Coronary artery (tissue), 2 donors: ENCODE measurements around the gene SLC5A4.

Experiments
- DNase-seq: peaks from one replicate; pipeline ENCODE4 v3.0.0-alpha.2; 2017; ENCODE audit warnings: low spot score
- H3K27ac ChIP-seq, 2 donors: fragments of 200-600 bp; sonication (generic); one replicate each; pipeline ENCODE4 v1.5.1; 2016 to 2019
- H3K4me3 ChIP-seq: fragments of 200-600 bp; sonication (generic); 2 replicates; pipeline ENCODE4 v1.5.1; 2016; ENCODE audit warnings: mild to moderate bottlenecking, moderate library complexity
- TF ChIP-seq, protein P1 (sequence below): fragments of 200-600 bp; sonication (generic); IDR thresholded peaks from one replicate; pipeline ENCODE4 v1.5.1; 2019; ENCODE audit warnings: antibody characterized with exemption

The SLC5A4 gene

DNA sequence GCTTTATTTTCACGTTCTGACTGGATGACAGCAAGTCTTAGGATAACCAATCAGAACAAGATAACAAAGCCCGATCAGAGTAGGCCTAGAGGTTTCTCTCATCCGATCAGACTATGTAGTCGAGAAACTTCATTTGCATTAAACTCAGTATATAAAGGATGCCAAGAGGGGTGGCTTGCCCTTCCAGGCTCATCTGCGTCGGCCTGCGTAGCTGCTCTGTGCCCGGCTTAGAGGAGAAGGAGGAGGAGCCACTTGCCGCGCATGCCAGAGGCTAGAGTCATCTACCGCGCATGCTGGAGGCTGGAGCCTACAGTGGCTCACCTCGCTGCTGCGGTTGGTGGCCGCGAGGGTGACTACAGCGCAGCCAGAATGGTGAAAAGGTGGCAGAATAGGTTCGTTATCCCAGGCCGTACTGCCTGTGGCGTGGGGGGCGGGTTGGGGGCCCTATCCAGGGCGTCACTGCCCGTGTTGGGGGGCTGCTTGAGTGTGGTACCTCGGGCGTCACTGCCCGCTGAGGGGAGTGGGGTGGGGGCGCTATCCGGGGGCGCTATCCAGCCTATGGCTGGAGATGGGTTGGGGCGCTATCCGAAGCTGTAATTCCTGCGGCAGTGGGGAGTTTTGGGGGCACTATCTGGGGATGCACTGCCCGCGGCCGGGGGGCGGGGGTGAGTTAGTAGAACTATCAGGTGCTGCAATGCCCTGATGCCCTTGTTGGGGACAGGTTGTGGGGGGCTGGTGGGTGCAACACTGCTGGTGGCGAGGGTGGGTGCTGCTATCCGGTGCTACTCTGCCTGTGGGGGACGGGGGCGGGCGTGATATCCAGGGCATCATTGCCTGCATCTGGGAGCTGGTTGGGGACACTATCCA, 50.1 kb downstream of the SLC5A4 start, which contains the start of gene RFPL2:
RFPL2 (minus strand) TSS at position 218 of the 867 bp plus-strand sequence. CDS start 2,622 bp downstream, outside the sequence.
- Histone ChIP-seq H3K27ac (no peak within 1 kb of the TSS), H3K4me3 (peak within 1 kb of the TSS; percentile 28)
- TF ChIP-seq, protein P1, sequence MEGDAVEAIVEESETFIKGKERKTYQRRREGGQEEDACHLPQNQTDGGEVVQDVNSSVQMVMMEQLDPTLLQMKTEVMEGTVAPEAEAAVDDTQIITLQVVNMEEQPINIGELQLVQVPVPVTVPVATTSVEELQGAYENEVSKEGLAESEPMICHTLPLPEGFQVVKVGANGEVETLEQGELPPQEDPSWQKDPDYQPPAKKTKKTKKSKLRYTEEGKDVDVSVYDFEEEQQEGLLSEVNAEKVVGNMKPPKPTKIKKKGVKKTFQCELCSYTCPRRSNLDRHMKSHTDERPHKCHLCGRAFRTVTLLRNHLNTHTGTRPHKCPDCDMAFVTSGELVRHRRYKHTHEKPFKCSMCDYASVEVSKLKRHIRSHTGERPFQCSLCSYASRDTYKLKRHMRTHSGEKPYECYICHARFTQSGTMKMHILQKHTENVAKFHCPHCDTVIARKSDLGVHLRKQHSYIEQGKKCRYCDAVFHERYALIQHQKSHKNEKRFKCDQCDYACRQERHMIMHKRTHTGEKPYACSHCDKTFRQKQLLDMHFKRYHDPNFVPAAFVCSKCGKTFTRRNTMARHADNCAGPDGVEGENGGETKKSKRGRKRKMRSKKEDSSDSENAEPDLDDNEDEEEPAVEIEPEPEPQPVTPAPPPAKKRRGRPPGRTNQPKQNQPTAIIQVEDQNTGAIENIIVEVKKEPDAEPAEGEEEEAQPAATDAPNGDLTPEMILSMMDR, result no peak
- no peak for DNase-seq

DNA sequence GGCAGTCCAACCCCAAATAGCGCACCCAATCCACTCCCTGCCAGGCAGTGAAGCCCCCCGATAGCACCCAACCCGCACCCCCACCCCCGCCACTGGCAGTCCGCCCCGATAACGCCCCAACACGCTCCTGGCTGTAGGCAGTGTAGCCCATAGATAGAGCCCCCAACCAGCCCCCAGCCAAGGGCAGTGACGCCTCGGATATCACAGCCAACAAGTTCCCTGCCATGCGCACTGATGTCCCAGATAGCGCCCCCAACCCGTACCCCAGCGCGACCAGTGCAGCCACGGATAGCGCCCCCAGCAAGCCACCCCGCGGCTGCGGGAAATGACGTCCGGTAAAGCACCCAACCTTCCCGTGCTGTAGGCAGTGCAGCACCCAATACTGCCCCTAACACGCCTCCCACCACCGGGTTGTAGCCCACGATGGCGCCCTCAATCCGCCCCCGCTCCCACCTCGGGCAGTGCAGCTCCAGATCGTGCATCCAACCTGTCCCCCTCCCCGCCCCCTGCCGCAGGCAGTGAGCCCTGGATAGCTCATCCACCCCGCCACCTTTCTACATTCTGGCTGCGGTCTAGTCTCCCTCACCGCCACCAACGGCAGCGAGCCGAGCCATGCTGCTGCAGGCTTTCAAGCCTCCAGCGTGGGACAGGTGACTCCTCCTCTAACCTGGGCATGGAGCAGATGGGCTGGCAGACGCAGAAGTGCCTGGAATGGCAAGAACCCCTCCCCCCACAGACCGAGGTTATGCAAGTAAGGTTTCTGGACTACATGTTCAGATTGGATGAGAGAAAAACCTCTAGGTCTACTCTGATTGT, 50.9 kb downstream of the SLC5A4 start:
- TF ChIP-seq, protein P1, result no peak
- Histone ChIP-seq H3K27ac (no peak overlapping the region), H3K4me3 (peak overlapping the region; percentile 28)
- DNase-seq, result no peak

DNA sequence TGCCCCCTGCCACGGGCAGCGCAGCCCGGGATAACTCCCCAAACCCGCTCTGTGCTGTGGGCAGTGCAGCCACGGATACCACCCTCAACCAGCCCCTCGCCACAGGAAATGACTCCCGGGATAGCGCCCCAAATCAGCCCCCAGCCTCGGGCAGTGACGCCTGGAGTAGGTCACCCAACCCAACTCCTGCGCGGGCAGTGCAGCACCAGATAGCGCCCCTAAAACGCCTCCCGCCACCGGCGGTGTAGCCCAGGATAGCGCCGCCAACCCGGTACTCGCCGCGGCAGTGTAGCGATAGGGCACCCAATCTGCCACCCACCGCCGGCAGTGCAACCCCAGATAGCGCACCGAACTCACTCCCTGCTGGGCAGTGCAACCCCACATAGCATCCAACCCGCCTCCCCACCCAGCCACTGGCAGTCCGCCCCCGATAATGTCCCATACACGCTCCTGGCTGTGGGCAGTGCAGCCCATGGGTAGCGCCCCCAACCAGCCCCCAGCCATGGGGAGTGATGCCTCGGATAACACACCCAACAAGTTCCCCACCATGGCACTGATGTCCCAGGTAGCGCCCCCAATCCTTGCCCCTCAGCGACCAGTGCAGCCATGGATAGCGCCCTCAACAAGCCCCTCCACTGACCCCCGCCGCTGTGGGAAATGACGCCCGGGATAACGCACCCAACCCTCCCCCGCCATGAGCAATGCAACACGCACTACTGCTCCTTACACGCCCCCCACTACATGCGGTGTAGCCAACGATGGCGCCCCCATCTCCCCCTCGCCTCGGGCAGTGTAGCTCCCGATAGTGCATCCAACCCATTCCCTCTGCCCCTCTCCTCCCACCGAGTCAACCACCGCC, 51.7 kb downstream of the SLC5A4 start:
- no peak for DNase-seq

DNA sequence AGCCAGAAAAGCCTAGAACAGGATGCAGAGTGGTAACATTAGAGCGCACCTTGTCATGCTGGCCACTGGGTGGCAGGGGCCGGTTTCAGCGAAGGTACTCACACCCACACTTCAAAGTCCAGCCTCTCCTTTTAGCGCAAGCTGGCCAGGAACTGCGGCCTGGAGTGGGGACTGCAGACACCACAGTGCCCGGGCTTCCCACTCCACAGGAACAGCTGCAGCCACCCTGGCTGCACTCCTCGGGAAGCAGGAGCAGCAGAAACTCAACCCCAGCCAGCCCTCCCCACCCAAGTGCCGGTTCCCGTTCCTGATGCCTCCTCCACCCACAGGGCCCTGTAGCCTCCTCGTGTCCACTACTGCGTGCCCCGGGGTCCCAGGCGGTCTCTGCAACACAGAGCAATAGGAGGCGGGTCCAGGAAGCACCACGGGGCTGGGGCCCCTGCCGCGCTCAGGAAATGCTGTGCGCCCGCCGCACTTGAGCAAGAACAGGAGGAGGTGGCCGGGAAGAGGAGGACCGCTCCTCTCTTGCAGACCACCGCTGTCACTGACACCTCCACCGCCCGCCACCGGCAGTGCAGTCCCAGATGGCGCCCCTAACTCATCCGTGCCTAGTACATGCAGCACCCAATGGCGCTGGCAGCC, 52.5 kb downstream of the SLC5A4 start:
- TF ChIP-seq, protein P1, result no peak
- no peak for DNase-seq
- Histone ChIP-seq H3K4me3 (peak overlapping the region; percentile 56), H3K27ac (no peak overlapping the region)

More for the DNA sequence above, 51.7 kb downstream of the SLC5A4 start:
- H3K4me3 ChIP-seq, result peak overlapping the region; percentile 56
- TF ChIP-seq, protein P1, result no peak
- no peak overlapping the region for H3K27ac ChIP-seq

DNA sequence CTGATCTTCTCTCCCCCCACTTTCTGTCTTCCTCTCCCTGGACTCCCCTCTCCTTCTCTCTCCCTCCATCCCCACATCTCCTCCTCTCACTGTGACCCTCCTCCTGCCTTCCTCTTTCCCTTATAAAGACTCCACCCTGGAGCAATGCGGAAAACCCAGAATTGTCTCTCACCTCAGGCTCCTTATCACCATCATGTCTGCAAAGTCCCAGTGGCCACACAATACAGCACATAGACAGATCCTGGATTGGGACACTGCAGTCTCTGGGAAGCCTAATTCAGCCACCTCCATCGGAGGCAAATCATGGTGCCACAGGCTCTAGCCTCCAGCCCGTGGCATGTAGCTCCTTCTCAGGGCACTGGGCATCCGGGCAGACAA, 53.0 kb downstream of the SLC5A4 start:
- no peak overlapping the region for H3K27ac ChIP-seq
- no peak overlapping the region for H3K4me3 ChIP-seq
- TF ChIP-seq, protein P1, result no peak
- DNase-seq, result no peak

DNA sequence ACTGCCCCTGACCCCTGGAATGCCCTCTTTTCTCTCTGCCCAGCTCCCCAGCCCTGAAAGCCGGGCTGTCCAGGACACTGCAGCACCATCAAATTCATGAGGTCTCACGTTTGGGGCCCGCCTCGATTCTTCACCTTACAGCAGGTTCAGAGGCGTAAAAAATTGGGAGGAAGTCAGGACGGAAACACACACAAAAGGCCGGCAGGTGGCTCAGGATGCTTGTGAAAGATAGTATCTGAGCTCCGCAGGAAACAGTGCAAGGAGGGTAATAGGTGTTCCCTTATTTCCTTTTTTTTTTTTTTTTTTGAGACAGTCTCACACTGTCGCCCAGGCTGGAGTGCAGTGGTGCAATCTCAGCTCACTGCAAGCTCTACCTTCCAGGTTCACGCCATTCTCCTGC, 54.4 kb downstream of the SLC5A4 start:
- DNase-seq, result no peak
- TF ChIP-seq, protein P1, result no peak
- Histone ChIP-seq H3K27ac (no peak overlapping the region), H3K4me3 (no peak overlapping the region)
